Activated CD4-positive, alpha-beta T cell treated with anti-CD3 and anti-CD28 coated beads for 36 hours (primary cell): Measurements from ENCODE around the gene AMY1C. TPM values are rescaled to one million over a fixed set of nuclear protein-coding genes. Genes with fewer than 3 reads are reported as not detected.
"Not testable (repeated sequence)": the region's sequence is repeated elsewhere in the genome, so short reads cannot be mapped to it uniquely, and the experiment has no call there.

Source experiments
- ATAC-seq: fragments of 200-7000 bp; cut with Tn5 transposase; one replicate; pipeline ENCODE4 v1.10.0; 2021; ENCODE audit warnings: mild to moderate bottlenecking, moderate library complexity
- CTCF ChIA-PET: fragments of 350-600 bp; sonication (Branson Sonifier 250); formaldehyde crosslinking; loops from one replicate; lab custom pipeline; 2021; ENCODE audit warnings: antibody characterized with exemption; lab: Charles Lee
- POLR2A ChIA-PET: fragments of 350-600 bp; sonication (Branson Sonifier 250); formaldehyde crosslinking; loops from one replicate; lab custom pipeline; 2021; ENCODE audit warnings: antibody characterized with exemption, inconsistent platforms; lab: Charles Lee
- DNase-seq: peaks from one replicate; pipeline ENCODE4 v3.0.0-alpha.2; 2020
- H3K27ac Mint-ChIP-seq: one replicate; pipeline ENCODE4 v1.8.0; 2021; ENCODE audit warnings: mixed read lengths
- H3K27me3 Mint-ChIP-seq: one replicate; pipeline ENCODE4 v1.8.0; 2021; ENCODE audit warnings: mixed read lengths
- H3K36me3 Mint-ChIP-seq: one replicate; pipeline ENCODE4 v1.8.0; 2021; ENCODE audit warnings: low read depth, mixed read lengths
- H3K4me1 Mint-ChIP-seq: one replicate; pipeline ENCODE4 v1.8.0; 2021; ENCODE audit warnings: mixed read lengths
- H3K4me3 Mint-ChIP-seq: one replicate; pipeline ENCODE4 v1.8.0; 2021; ENCODE audit warnings: mild to moderate bottlenecking, moderate library complexity, mixed read lengths
- H3K9me3 Mint-ChIP-seq: one replicate; pipeline ENCODE4 v1.8.0; 2021; ENCODE audit warnings: low read depth, mixed read lengths
- intact Hi-C, 2 experiments: fragments of 100-400 bp; cut with DNase I in 1 of 2; cut with micrococcal nuclease in 1 of 2; formaldehyde crosslinking; loops; one replicate each; pipeline versions ENCODE4 v1.14.2 to v1.15.1; 2022 to 2024; cut with DNase I, micrococcal nuclease
- total RNA-seq, 2 experiments: library from RNA; stranded (reverse); gene quantifications; one replicate each; pipeline ENCODE4 v1.2.3, GENCODE V29; 2021

The AMY1C gene
- not detected for total RNA-seq

DNA sequence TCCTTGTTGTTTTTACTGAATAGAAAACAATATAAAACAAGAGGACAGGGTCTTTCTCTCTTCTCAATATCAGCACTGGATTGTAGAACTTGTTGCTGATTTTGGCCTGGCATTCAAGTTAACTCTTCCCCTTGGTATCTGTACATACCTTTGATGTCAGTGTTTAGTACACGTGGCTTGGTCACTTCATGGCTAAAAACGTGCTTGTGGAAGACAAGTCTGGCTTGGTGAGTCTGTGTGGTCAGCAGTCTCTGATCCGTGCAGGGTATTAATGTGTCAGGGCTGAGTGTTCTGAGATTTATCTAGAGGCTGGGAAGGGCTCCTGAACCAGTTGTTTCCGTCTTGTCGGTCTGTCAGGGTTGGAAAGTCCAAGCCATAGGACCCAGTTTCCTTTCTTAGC is at the start of gene AMY1C:
Gene AMY1C, plus strand, starts transcription at position 301 of the 400 bp plus-strand sequence. CDS start 572 bp downstream, outside the sequence.
- not testable (repeated sequence) for H3K27me3 Mint-ChIP-seq

DNA sequence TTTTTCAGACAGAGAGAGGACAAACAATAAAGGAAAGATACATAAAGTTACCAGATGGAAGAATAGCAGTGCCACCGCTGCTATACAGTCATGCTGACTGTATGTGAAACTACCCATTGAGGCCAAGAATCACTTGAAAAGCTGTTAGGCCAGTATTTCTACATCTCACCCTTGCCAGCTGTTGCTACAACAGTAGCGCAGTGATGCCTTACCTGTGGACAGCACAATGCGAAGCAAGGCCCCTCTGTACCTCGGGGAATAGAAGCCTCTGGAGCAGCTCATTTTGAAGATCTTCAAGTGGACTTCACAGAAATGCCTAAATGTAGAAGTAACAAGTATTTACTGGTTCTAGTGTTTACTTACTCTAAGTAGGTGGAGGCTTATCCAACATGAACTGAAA is 49.0 kb upstream of the AMY1C start:
- DNase-seq, H3K4me3 Mint-ChIP-seq: not testable (repeated sequence)

More for the DNA sequence above, at the start of gene AMY1C:
- H3K36me3 Mint-ChIP-seq, H3K4me1 Mint-ChIP-seq, POLR2A ChIA-PET, H3K4me3 Mint-ChIP-seq, DNase-seq, CTCF ChIA-PET, H3K27ac Mint-ChIP-seq, ATAC-seq, H3K9me3 Mint-ChIP-seq, intact Hi-C loops: not testable (repeated sequence)

DNA sequence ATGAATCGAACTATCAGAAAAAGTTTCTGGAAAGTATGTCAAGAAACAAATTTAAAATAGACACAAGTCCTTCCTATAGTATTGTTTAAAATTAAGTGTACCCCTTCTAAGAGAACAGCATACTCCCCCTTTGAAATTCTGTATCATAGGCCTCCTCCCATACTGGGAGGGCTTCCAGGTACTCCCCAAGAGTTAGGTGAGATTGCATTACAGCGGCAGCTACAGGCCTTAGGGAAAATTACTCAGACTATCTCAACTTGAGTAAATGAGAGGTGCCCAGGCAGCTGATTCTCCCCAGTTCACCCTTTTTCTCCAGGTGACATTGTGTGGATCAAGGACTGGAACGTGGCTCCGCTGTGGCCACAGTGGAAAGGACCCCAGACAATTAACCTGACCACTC is 48.4 kb upstream of the AMY1C start:
- H3K27me3 Mint-ChIP-seq, H3K27ac Mint-ChIP-seq, ATAC-seq, POLR2A ChIA-PET, intact Hi-C loops, H3K36me3 Mint-ChIP-seq, H3K4me1 Mint-ChIP-seq, CTCF ChIA-PET, DNase-seq, H3K4me3 Mint-ChIP-seq, H3K9me3 Mint-ChIP-seq: not testable (repeated sequence)

More for the DNA sequence above, 49.0 kb upstream of the AMY1C start:
- ATAC-seq, H3K27me3 Mint-ChIP-seq, intact Hi-C loops, POLR2A ChIA-PET, H3K27ac Mint-ChIP-seq, H3K9me3 Mint-ChIP-seq, H3K36me3 Mint-ChIP-seq, CTCF ChIA-PET, H3K4me1 Mint-ChIP-seq: not testable (repeated sequence)

DNA sequence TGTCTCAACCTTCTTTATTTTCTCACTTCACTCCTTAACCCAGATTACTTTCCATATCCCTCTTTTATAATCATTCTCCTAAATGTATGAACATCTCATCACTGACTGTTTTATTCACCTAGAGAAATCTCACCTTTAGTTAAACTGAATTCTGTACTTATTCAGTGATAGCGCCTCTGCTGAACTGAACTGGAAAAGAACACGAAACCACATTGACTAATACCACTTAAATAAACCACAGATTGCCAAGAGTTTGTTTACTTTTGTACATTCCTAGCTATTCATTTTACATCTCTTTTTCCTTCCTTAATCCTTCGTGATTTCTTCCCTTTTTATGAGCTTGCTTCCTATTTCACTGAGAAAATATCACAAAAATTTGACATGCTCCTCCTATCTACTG is 42.0 kb upstream of the AMY1C start:
- DNase-seq, ATAC-seq, POLR2A ChIA-PET, CTCF ChIA-PET, intact Hi-C loops, H3K27ac Mint-ChIP-seq, H3K9me3 Mint-ChIP-seq, H3K36me3 Mint-ChIP-seq, H3K4me3 Mint-ChIP-seq, H3K27me3 Mint-ChIP-seq, H3K4me1 Mint-ChIP-seq: not testable (repeated sequence)

DNA sequence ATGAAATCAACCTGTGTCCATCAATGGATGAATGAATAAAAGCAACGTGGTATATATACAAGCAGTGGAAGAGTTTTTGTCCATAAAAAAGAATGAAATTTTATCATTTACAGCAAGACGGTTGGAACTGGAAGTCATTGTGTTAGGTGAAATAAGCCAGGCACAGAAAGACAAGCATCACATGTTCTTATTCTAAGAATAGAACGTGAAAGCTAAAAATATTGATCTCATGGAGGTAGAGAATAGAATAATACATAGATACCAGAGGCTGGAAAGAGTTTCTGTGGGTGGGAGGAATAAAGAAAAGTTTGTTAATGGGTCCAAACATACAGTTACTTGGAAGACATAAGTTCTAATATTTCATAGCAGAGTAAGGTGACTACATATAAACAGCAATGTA is 39.3 kb upstream of the AMY1C start:
- not testable (repeated sequence) for H3K36me3 Mint-ChIP-seq

DNA sequence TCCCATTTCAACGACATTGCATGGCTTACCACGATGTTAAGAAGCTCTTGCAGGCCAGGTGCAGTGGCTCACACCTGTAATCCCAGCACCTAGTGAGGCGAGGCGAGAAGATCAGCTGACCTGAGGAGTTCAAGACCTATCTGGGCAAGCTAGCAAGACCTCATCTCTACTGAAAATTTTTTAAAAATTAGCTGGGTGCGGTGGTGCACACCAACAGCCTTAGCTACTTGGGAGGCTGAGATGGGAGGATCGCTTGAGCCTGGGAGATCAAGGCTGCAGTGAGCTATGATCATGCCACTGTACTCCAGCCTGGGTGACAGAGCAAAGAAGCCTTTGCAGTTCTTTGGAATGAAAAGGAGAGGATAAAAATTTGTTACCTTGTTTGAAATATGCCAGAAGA is 32.3 kb upstream of the AMY1C start:
- H3K4me3 Mint-ChIP-seq, H3K36me3 Mint-ChIP-seq, POLR2A ChIA-PET, H3K27ac Mint-ChIP-seq, ATAC-seq, H3K9me3 Mint-ChIP-seq, DNase-seq, H3K4me1 Mint-ChIP-seq, CTCF ChIA-PET, H3K27me3 Mint-ChIP-seq, intact Hi-C loops: not testable (repeated sequence)

More for the DNA sequence above, 39.3 kb upstream of the AMY1C start:
- intact Hi-C loops, POLR2A ChIA-PET, CTCF ChIA-PET, H3K27ac Mint-ChIP-seq, H3K27me3 Mint-ChIP-seq, H3K9me3 Mint-ChIP-seq, H3K4me1 Mint-ChIP-seq, ATAC-seq, H3K4me3 Mint-ChIP-seq, DNase-seq: not testable (repeated sequence)

DNA sequence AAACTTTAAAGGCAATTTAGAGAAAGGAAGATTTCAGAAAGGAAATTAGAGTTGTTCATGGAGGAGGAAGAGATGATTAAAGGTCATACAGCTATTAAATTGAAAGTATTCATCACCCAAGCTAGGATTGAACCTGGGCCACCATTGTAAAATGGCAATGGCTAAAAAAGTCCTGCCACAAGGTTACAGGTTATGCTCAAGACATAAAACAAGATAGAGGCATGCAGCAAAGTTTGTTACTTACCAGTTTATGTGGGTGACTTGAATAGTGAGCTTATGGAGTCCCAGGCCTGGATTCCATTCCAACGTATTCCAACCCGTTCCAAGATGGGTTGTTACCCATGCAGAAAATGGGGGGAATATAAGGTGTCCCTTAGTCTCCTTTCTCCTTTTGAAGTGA is 28.2 kb upstream of the AMY1C start:
- H3K27ac Mint-ChIP-seq, H3K36me3 Mint-ChIP-seq, POLR2A ChIA-PET, H3K9me3 Mint-ChIP-seq, H3K4me1 Mint-ChIP-seq, CTCF ChIA-PET, H3K4me3 Mint-ChIP-seq, H3K27me3 Mint-ChIP-seq, ATAC-seq, intact Hi-C loops, DNase-seq: not testable (repeated sequence)

DNA sequence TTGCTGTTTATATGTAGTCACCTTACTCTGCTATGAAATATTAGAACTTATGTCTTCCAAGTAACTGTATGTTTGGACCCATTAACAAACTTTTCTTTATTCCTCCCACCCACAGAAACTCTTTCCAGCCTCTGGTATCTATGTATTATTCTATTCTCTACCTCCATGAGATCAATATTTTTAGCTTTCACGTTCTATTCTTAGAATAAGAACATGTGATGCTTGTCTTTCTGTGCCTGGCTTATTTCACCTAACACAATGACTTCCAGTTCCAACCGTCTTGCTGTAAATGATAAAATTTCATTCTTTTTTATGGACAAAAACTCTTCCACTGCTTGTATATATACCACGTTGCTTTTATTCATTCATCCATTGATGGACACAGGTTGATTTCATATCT is 14.4 kb upstream of the AMY1C start:
- H3K36me3 Mint-ChIP-seq, CTCF ChIA-PET, H3K9me3 Mint-ChIP-seq: not testable (repeated sequence)

DNA sequence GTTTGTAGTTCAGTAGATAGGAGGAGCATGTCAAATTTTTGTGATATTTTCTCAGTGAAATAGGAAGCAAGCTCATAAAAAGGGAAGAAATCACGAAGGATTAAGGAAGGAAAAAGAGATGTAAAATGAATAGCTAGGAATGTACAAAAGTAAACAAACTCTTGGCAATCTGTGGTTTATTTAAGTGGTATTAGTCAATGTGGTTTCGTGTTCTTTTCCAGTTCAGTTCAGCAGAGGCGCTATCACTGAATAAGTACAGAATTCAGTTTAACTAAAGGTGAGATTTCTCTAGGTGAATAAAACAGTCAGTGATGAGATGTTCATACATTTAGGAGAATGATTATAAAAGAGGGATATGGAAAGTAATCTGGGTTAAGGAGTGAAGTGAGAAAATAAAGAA is 11.7 kb upstream of the AMY1C start:
- H3K9me3 Mint-ChIP-seq, ATAC-seq, H3K4me3 Mint-ChIP-seq, H3K27me3 Mint-ChIP-seq, DNase-seq, POLR2A ChIA-PET, H3K36me3 Mint-ChIP-seq, CTCF ChIA-PET, H3K4me1 Mint-ChIP-seq, intact Hi-C loops, H3K27ac Mint-ChIP-seq: not testable (repeated sequence)

More for the DNA sequence above, 14.4 kb upstream of the AMY1C start:
- H3K27ac Mint-ChIP-seq, H3K4me3 Mint-ChIP-seq, ATAC-seq, H3K27me3 Mint-ChIP-seq, intact Hi-C loops, POLR2A ChIA-PET, DNase-seq, H3K4me1 Mint-ChIP-seq: not testable (repeated sequence)

DNA sequence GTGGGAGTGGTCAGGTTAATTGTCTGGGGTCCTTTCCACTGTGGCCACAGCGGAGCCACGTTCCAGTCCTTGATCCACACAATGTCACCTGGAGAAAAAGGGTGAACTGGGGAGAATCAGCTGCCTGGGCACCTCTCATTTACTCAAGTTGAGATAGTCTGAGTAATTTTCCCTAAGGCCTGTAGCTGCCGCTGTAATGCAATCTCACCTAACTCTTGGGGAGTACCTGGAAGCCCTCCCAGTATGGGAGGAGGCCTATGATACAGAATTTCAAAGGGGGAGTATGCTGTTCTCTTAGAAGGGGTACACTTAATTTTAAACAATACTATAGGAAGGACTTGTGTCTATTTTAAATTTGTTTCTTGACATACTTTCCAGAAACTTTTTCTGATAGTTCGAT is 5.2 kb upstream of the AMY1C start:
- CTCF ChIA-PET, H3K4me3 Mint-ChIP-seq, H3K27ac Mint-ChIP-seq, ATAC-seq, H3K36me3 Mint-ChIP-seq, H3K27me3 Mint-ChIP-seq, H3K9me3 Mint-ChIP-seq, intact Hi-C loops, H3K4me1 Mint-ChIP-seq, POLR2A ChIA-PET, DNase-seq: not testable (repeated sequence)

DNA sequence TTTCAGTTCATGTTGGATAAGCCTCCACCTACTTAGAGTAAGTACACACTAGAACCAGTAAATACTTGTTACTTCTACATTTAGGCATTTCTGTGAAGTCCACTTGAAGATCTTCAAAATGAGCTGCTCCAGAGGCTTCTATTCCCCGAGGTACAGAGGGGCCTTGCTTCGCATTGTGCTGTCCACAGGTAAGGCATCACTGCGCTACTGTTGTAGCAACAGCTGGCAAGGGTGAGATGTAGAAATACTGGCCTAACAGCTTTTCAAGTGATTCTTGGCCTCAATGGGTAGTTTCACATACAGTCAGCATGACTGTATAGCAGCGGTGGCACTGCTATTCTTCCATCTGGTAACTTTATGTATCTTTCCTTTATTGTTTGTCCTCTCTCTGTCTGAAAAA is 4.7 kb upstream of the AMY1C start:
- H3K27ac Mint-ChIP-seq, H3K4me1 Mint-ChIP-seq, H3K36me3 Mint-ChIP-seq, H3K27me3 Mint-ChIP-seq, POLR2A ChIA-PET, intact Hi-C loops, H3K9me3 Mint-ChIP-seq, ATAC-seq, DNase-seq, H3K4me3 Mint-ChIP-seq, CTCF ChIA-PET: not testable (repeated sequence)

DNA sequence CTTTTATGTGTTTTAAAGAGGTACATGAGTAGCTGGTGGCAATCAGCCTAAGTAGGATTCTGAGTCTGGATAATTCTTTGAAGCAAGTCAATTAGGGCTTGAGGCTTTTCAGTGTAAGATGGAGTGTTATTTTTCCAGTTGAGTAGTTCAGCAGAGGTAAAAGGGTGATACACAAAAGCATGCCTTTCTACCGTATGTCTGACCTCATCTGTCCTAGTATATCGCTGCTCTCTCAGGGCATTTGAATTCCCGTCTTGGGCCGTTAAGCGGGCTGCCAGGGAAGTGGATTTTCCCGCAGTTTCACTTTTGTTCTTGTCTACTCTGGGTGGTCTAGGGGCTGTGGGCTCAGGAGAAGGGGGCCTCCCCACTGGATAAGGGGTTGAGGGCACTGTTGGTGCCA is 1.4 kb upstream of the AMY1C start:
- CTCF ChIA-PET, DNase-seq, H3K27me3 Mint-ChIP-seq, H3K4me3 Mint-ChIP-seq, intact Hi-C loops, H3K27ac Mint-ChIP-seq, H3K9me3 Mint-ChIP-seq, H3K36me3 Mint-ChIP-seq, POLR2A ChIA-PET, ATAC-seq, H3K4me1 Mint-ChIP-seq: not testable (repeated sequence)

DNA sequence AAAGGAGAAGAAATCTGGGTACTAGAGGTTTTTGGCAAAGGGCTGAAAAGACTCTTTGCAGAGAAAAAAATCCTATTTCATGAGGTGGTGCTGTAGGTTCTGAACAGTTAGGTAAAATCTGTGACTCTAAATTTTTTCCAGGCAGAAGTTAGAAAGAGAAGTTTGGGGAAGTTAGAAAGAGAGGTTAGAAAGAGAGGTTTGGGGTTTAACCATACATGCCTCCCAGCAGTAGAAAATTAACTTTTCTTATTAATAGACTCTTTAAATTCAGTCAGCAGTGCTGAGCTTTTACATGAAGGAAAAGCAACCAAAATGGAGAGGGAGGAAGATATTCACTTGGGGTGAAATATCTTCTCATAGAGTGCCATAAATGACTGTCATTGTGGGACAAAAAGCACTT is 12.2 kb downstream of the AMY1C start:
- no peaks in the 10 kb centered on the region for H3K4me1 Mint-ChIP-seq
- no peaks in the 10 kb centered on the region for H3K27me3 Mint-ChIP-seq
- intact Hi-C loops, result no loop called here
- DNase-seq (no peak), ATAC-seq (no peak)
- no peaks in the 10 kb centered on the region for H3K36me3 Mint-ChIP-seq
- POLR2A ChIA-PET, result no interaction called here
- peaks cover 4% of the 10 kb centered on the region for H3K9me3 Mint-ChIP-seq
- CTCF ChIA-PET, result no interaction called here
- H3K4me3 Mint-ChIP-seq, result no peak overlapping the region
- no peak overlapping the region for H3K27ac Mint-ChIP-seq
